Activated CD8-positive, alpha-beta memory T cell treated with anti-CD3 and anti-CD28 coated beads, Interleukin-2, amount 10 ng/mL, durations not matched to agents 7 days and 5 days (primary cell): ENCODE measurements around the gene PITHD1. TPM values are rescaled to one million over a fixed set of nuclear protein-coding genes. Genes with fewer than 3 reads are reported as not detected.
"Not testable (repeated sequence)": the region's sequence is repeated elsewhere in the genome, so short reads cannot be mapped to it uniquely, and the experiment has no call there.

Source experiments
- ATAC-seq: fragments of 150-1000 bp; cut with Tn5 transposase; one replicate; pipeline ENCODE4 v1.10.0; 2021; ENCODE audit warnings: moderate library complexity
- CTCF ChIA-PET: fragments of 350-600 bp; sonication (Branson Sonifier 250); formaldehyde crosslinking; loops from one replicate; lab custom pipeline; 2021; ENCODE audit warnings: antibody characterized with exemption; lab: Charles Lee
- DNase-seq: peaks from one replicate; pipeline ENCODE4 v3.0.0-alpha.2; 2020
- H3K27ac Mint-ChIP-seq: one replicate; pipeline ENCODE4 v1.8.0; 2021; ENCODE audit warnings: mild to moderate bottlenecking, mixed read lengths
- H3K27me3 Mint-ChIP-seq: one replicate; pipeline ENCODE4 v1.8.0; 2021; ENCODE audit warnings: mixed read lengths
- H3K36me3 Mint-ChIP-seq: one replicate; pipeline ENCODE4 v1.8.0; 2021; ENCODE audit warnings: mild to moderate bottlenecking, mixed read lengths
- H3K4me1 Mint-ChIP-seq: one replicate; pipeline ENCODE4 v1.8.0; 2021; ENCODE audit warnings: mixed read lengths
- H3K4me3 Mint-ChIP-seq: one replicate; pipeline ENCODE4 v1.8.0; 2021; ENCODE audit warnings: mild to moderate bottlenecking, moderate library complexity, mixed read lengths
- H3K9me3 Mint-ChIP-seq: one replicate; pipeline ENCODE4 v1.8.0; 2022; ENCODE audit warnings: low read depth, mixed read lengths
- total RNA-seq, 2 experiments: library from RNA; stranded (reverse); gene quantifications; one replicate each; pipeline ENCODE4 v1.2.3, GENCODE V29; 2021

Gene PITHD1
- total RNA-seq, 2 experiments from 2014 or later: 52.9 to 67.1 TPM

DNA sequence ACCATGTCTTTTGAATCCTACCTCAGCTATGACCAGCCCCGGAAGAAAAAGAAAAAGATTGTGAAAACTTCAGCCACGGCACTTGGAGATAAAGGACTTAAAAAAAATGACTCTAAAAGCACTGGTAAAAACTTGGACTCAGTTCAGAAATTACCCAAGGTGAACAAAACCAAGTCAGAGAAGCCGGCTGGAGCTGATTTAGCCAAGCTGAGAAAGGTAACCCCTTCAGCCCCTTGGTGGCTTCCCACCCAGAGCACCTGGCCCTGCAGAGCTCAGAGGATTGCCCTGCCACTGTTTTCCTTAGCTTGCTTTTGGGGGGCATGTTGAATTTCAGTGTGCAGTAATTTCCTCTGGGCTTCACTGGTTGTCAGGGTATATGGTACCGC, 26.4 kb upstream of the PITHD1 start:
- CTCF ChIA-PET: interaction anchor here (0.9 to 1.7 kb wide), 6 partner anchors 9 to 60 kb away, joined by 3 to 6 read pairs (median 4); partner anchors contain the start of genes ELOA and RPL11
- H3K36me3 Mint-ChIP-seq: peaks cover 55% of the 10 kb centered on the region
- ATAC-seq (no peak), DNase-seq (no peak)
- H3K27ac Mint-ChIP-seq: peak overlapping the region; percentile 58
- H3K27me3 Mint-ChIP-seq: no peaks in the 10 kb centered on the region
- no peak overlapping the region for H3K4me3 Mint-ChIP-seq
- peaks cover 27% of the 10 kb centered on the region for H3K4me1 Mint-ChIP-seq
- no peaks in the 10 kb centered on the region for H3K9me3 Mint-ChIP-seq

DNA sequence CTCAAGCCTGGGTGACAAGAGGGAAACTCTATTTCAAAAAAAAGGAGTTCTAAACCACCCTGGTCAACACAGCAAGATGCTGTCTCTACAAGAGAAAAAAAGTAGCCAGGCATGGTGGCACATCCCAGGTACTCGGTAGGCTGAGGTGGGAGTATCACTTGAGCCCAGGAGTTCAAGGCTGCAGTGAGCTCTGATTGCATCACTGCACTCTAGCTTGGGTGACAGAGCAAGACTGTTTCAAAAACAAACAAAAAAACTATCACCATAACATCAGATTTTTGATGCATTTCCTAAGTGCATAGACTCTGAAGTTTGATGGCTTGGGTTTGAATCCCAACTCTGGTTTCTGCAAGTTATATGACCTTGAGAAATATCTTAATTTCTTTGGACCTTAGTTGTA, 25.3 kb upstream of the PITHD1 start:
- H3K9me3 Mint-ChIP-seq: no peaks in the 10 kb centered on the region
- no peak overlapping the region for H3K27ac Mint-ChIP-seq
- ATAC-seq: no peak
- no peak overlapping the region for H3K4me3 Mint-ChIP-seq
- H3K4me1 Mint-ChIP-seq: peaks cover 17% of the 10 kb centered on the region
- CTCF ChIA-PET: interaction anchor here (1.7 kb wide), 1 partner anchor 18 kb away, joined by 4 read pairs; no protein-coding TSS in a partner anchor
- no peaks in the 10 kb centered on the region for H3K27me3 Mint-ChIP-seq
- DNase-seq: no peak
- H3K36me3 Mint-ChIP-seq: peaks cover 55% of the 10 kb centered on the region

DNA sequence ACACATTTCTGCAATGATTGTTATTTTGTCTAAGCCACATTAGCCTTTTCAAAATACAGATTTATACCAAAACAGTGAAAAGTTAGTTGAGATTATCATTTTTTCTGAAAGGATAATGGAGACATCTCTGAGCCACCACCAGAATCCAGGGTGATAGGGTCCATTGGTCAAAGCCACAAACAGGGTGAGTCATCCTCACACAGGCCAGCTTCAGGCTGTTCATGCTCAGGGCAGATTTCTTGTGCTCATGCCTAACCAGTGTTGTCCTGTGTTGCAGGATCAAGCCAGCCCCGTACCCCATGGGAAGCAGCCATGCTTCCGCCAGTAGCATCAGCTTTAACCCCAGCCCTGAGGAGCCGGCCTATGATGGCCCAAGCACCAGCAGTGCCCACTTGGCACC, 21.5 kb upstream of the PITHD1 start:
- Mint-ChIP-seq H3K4me3 (no peak overlapping the region), H3K9me3 (no peaks in the 10 kb centered on the region), H3K27me3 (no peaks in the 10 kb centered on the region), H3K4me1 (no peaks in the 10 kb centered on the region), H3K27ac (no peak overlapping the region), H3K36me3 (peaks cover 58% of the 10 kb centered on the region)
- ATAC-seq (no peak), DNase-seq (no peak)
- CTCF ChIA-PET: no interaction called here

DNA sequence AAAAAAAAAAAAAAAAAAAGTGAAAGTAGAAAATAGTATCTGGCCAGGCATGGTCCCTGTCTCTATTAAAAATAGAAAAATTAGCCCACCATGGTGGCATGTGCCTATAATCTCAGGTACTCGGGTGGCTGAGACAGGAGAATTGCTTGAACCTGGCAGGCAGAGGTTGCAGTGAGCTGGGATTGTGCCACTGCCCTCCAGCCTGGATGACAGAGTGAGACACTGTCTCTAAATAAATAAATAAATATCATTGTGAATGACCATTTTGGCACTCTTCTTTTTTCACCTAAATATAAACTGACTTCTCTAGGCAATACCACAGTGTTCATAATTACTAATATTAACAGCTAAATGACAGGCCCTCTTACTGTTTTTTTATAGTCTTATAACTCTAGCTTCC, 20.4 kb upstream of the PITHD1 start:
- H3K36me3 Mint-ChIP-seq: peaks cover 56% of the 10 kb centered on the region
- H3K9me3 Mint-ChIP-seq: no peaks in the 10 kb centered on the region
- no peak overlapping the region for H3K4me3 Mint-ChIP-seq

DNA sequence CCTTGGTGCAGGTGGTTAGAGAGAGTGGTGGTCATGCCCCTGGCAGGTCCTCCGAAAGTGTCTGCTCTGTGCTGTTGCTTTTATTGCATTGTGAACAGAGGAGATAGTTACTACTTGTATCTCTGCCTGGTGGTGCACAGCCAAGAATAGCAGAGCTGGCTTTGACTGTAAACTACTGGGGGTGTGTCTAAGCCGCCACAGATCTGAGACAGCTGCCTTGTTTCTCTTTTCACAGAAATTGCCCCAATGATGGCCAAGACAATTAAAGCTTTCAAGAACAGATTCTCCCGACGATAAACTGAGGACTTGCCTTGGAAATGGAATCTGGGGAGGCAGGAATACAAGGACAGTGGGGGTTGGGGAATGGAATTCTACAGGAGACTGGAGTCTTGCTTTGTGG, 18.9 kb upstream of the PITHD1 start:
- CTCF ChIA-PET: no interaction called here
- no peak for DNase-seq
- no peak overlapping the region for H3K27ac Mint-ChIP-seq
- H3K4me3 Mint-ChIP-seq: no peak overlapping the region
- no peaks in the 10 kb centered on the region for H3K27me3 Mint-ChIP-seq
- H3K36me3 Mint-ChIP-seq: peaks cover 49% of the 10 kb centered on the region
- no peaks in the 10 kb centered on the region for H3K4me1 Mint-ChIP-seq
- no peak for ATAC-seq
- no peaks in the 10 kb centered on the region for H3K9me3 Mint-ChIP-seq

More for the DNA sequence above, 20.4 kb upstream of the PITHD1 start:
- DNase-seq (no peak), ATAC-seq (no peak)
- H3K27me3 Mint-ChIP-seq: no peaks in the 10 kb centered on the region
- no peak overlapping the region for H3K27ac Mint-ChIP-seq
- CTCF ChIA-PET: interaction anchor here (0.6 kb wide), 1 partner anchor 72 kb away, joined by 3 read pairs; no protein-coding TSS in a partner anchor
- H3K4me1 Mint-ChIP-seq: no peaks in the 10 kb centered on the region

DNA sequence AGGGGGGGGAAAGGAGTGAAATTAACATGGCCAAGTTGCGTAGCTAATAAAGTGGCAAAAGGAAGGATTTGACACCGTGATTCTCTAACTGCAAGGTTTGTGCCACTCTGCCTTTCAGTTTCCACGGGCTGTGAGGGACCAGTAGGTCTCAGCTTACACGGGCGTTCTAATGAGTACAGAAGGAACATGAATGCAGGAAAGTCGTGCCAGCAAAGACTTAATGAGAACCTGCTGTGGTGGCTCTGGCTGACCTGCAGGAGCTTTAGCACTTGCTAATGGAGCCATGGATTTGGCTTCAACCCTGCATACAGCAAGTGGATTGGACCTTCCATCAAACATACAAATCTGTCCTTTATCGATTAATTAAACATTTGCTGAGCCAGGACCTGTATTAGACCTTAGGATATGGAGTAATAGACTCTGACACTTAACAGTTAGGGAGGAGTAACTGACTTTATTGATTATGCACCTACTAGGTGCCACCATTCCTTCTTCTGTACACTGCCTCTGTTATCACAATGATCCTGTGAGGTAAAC, 15.1 kb upstream of the PITHD1 start:
- DNase-seq (no peak), ATAC-seq (no peak)
- Mint-ChIP-seq H3K27me3 (no peaks in the 10 kb centered on the region), H3K9me3 (no peaks in the 10 kb centered on the region), H3K4me3 (no peak overlapping the region), H3K36me3 (peaks cover 29% of the 10 kb centered on the region), H3K4me1 (no peaks in the 10 kb centered on the region), H3K27ac (no peak overlapping the region)
- CTCF ChIA-PET: interaction anchor here (1.0 to 1.2 kb wide), 3 partner anchors 9 to 965 kb away, joined by 3 to 4 read pairs (median 4); no protein-coding TSS in a partner anchor

DNA sequence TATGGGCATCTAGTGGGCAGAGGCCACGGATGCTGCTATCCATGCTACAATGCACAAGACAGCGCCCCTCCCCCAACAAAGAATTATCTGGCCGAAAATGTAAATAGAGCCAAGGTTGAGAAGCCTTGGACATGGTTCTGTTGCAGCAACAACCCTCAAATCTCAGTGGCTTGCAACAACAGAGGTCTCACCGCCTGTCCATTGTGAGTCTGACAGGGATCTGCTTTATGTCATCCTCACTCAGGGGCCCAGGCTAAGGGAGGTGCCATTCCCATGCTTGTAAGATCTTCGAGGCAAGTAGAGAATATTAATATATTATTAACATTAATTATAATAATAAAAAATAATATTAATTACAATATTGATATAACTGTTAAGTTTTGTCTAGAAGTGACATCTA, 9.5 kb upstream of the PITHD1 start:
- Mint-ChIP-seq H3K4me3 (no peak overlapping the region), H3K4me1 (peaks cover 8% of the 10 kb centered on the region), H3K27me3 (no peaks in the 10 kb centered on the region), H3K9me3 (no peaks in the 10 kb centered on the region), H3K36me3 (peaks cover 13% of the 10 kb centered on the region), H3K27ac (no peak overlapping the region)
- no peak for DNase-seq
- ATAC-seq: no peak
- CTCF ChIA-PET: no interaction called here

DNA sequence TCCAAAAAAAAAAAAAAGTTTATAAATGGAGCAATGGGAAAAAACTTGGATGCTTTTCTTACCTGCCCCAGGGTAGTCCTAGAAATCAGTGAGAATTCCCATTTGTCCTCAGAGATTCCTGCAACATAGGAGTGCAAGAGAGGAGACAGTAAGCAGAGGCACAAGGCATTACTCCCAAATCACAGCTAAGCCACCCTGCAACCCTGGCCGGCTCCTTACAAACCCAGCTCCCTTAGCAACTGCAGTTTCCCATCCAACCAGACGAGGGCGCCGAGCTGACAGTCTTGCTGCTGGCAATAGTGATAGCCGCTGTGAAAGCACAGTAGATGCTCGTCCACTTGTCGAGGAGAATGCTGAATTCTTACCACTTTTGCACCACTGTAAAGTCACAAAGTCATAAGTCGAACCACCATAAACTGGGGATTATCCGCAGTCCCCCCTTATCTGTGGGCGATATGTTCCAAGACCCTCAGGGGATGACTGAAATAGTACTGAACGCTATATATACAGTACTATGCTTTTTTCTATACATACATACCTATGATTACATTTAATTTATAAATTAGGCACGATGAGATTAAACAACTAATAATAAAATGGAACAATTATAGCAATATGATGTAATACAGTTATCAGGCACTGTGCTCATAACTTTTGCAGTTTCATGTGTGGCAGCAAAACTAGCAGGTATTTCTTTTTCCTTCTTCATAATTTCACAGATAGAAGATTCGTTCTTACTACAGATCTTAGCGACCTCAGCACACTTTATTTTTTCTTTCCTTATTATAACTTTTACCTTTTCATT, 6.0 kb upstream of the PITHD1 start:
- no peak overlapping the region for H3K4me3 Mint-ChIP-seq
- H3K9me3 Mint-ChIP-seq: no peaks in the 10 kb centered on the region
- no peak overlapping the region for H3K27ac Mint-ChIP-seq

DNA sequence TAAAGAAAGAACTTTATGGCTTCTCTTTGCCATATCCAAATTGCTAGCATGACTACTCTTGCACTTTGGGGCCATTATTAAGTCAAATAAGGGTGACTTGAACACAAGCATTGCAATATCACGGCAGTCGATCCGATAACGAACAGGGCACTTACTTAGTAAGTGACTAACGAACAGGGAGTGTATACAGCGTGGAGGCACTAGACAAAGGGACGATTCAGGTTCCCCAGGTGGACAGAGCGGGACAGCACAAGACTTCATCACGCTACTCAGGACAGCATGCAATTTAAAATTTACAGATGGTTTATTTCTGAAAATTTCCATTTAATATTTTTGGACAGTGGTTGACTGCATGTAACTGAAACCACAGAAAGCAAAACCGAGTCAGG, 5.4 kb upstream of the PITHD1 start:
- H3K9me3 Mint-ChIP-seq: no peaks in the 10 kb centered on the region
- peaks cover 41% of the 10 kb centered on the region for H3K4me1 Mint-ChIP-seq
- peaks cover 4% of the 10 kb centered on the region for H3K36me3 Mint-ChIP-seq
- ATAC-seq (no peak), DNase-seq (no peak)
- no peak overlapping the region for H3K4me3 Mint-ChIP-seq
- CTCF ChIA-PET: interaction anchor here (2.2 kb wide), 1 partner anchor 14 kb away, joined by 7 read pairs; no protein-coding TSS in a partner anchor
- no peak overlapping the region for H3K27ac Mint-ChIP-seq
- no peaks in the 10 kb centered on the region for H3K27me3 Mint-ChIP-seq

More for the DNA sequence above, 6.0 kb upstream of the PITHD1 start:
- CTCF ChIA-PET: interaction anchor here (0.6 to 3.1 kb wide), 46 partner anchors 9 to 340 kb away, joined by 3 to 54 read pairs (median 4); partner anchors contain the start of genes CNR2, ELOA, FUCA1 and GALE
- DNase-seq: peak; percentile 93
- peaks cover 35% of the 10 kb centered on the region for H3K4me1 Mint-ChIP-seq
- H3K27me3 Mint-ChIP-seq: no peaks in the 10 kb centered on the region
- H3K36me3 Mint-ChIP-seq: peaks cover 7% of the 10 kb centered on the region
- ATAC-seq: peak; percentile 95

DNA sequence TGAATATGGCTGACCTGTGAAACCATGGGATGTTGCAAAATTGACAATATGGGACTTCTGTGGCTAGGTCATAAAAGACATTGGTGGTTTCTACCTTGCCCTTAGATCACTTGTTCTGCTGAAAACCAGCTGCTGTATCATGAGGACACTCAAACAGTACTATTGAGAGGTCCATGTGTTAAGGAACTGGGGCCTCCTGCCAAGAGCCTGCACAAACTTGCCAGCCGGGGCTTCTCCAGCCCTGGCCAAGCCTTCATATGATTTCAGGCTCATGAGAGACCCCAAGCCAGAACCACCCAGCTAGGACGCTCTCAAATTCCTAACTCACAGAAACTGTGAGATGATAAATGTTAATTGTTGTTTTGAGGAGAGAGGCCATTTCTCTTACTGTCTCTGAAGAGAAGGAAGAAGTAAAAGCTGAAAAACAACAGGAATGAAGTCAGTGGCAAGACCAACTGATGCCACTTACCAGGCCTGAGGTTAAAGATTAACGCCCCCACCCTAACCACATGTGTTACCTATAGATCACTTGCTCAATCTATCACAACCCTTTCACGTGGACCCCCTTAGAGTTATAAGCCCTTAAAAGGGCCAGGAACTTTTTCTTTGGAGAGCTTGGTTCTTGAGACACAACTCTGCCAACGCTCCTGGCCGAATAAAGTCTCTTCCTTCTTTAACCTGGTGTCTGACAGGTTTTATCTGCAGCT, 3.9 kb upstream of the PITHD1 start:
- H3K36me3 Mint-ChIP-seq: peaks cover 5% of the 10 kb centered on the region
- H3K4me1 Mint-ChIP-seq: peaks cover 49% of the 10 kb centered on the region
- H3K9me3 Mint-ChIP-seq: no peaks in the 10 kb centered on the region
- ATAC-seq (no peak), DNase-seq (no peak)
- no peaks in the 10 kb centered on the region for H3K27me3 Mint-ChIP-seq
- no peak overlapping the region for H3K4me3 Mint-ChIP-seq
- H3K27ac Mint-ChIP-seq: no peak overlapping the region
- CTCF ChIA-PET: interaction anchor here (0.7 to 2.2 kb wide), 8 partner anchors 12 to 177 kb away, joined by 3 to 7 read pairs (median 4); no protein-coding TSS in a partner anchor

DNA sequence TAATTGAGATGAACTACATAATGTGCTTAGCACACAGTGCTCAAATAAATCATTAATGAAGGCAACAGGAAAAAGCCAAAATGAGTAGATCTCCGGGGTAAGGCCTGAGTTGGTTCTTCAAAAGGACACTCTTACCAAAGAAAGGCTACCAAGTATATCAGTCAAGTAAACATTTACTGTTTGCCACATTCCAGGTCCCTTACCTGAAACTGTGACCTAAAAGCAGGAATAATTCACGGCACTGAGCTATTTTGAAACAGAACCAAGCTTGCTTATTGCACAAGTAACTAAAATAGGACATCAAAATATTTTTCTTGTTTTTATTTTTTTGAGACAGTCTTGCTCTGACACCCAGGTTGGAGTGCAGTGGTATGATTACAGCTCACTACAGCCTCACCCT, 2.0 kb upstream of the PITHD1 start:
- ATAC-seq: no peak
- no peaks in the 10 kb centered on the region for H3K9me3 Mint-ChIP-seq
- no peak overlapping the region for H3K27ac Mint-ChIP-seq
- CTCF ChIA-PET: interaction anchor here (1.1 to 2.0 kb wide), 6 partner anchors 10 to 178 kb away, joined by 3 to 10 read pairs (median 4); partner anchors contain the start of gene ELOA
- H3K27me3 Mint-ChIP-seq: no peaks in the 10 kb centered on the region
- peaks cover 61% of the 10 kb centered on the region for H3K4me1 Mint-ChIP-seq
- DNase-seq: no peak
- peaks cover 14% of the 10 kb centered on the region for H3K36me3 Mint-ChIP-seq
- no peak overlapping the region for H3K4me3 Mint-ChIP-seq

DNA sequence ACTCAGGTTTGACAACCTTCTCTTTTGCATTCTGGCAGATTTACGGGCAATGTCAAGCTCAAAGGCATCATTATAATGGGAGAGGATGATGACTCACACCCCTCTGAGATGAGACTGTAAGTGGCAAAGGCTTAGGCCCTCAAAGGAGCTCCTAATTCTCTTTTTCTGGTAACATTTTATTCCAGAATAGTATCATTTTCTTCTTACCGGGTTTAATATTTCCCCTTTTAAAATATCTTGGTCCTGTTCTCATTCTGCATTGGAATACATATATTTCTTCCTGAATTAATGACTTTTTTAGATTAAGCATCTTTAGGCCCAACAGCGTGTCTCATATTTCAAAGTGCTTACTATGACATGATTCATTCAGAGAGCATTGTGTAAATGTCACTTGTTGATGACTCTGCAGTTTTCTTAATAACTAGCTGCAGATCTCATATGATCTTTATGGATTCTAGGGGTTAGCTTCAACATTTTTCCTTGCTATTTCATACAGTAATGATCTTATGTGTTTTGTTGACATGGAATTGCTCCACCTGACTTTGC, 1.7 kb downstream of the PITHD1 start:
- DNase-seq (no peak), ATAC-seq (no peak)
- H3K36me3 Mint-ChIP-seq: peaks cover 21% of the 10 kb centered on the region
- H3K27ac Mint-ChIP-seq: peak overlapping the region; percentile 90
- no peaks in the 10 kb centered on the region for H3K27me3 Mint-ChIP-seq
- peak overlapping the region; percentile 96 for H3K4me3 Mint-ChIP-seq
- H3K4me1 Mint-ChIP-seq: peaks cover 49% of the 10 kb centered on the region
- H3K9me3 Mint-ChIP-seq: no peaks in the 10 kb centered on the region
- CTCF ChIA-PET: interaction anchor here (1.0 to 5.4 kb wide), 7 partner anchors 8 to 137 kb away, joined by 4 to 38 read pairs (median 6); partner anchors contain the start of genes GALE, LYPLA2 and RPL11

DNA sequence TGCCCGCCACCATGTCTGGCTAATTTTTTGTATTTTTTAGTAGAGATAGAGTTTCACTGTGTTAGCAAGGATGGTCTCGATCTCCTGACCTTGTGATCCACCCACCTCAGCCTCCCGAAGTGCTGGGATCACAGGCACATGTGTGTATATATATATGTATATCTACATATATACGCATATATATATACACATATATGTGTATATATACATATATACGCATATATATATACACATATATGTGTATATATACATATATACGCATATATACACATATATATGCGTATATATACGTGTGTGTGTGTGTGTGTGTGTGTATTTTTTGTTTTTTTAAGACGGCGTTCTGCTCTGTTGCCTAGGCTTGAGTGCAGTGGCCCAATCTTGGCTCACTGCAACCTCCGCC, 4.9 kb downstream of the PITHD1 start:
- CTCF ChIA-PET: interaction anchor here (1.8 to 3.5 kb wide), 2 partner anchors 12 to 28 kb away, joined by 5 to 16 read pairs; no protein-coding TSS in a partner anchor
- H3K4me1 Mint-ChIP-seq: peaks cover 24% of the 10 kb centered on the region
- H3K27ac Mint-ChIP-seq, H3K9me3 Mint-ChIP-seq, ATAC-seq, H3K27me3 Mint-ChIP-seq, H3K4me3 Mint-ChIP-seq, DNase-seq: not testable (repeated sequence)
- H3K36me3 Mint-ChIP-seq: peaks cover 48% of the 10 kb centered on the region
